Cardiac muscle cell (in vitro differentiated cells and primary cell): ENCODE results near the gene PRR30. TPM values are rescaled to one million over a fixed set of nuclear protein-coding genes. Genes with fewer than 3 reads are reported as not detected.

Experiments used
- DNase-seq, 2 donors: peaks; one replicate each; pipeline versions ENCODE4 v3.0.0 to v3.0.0-alpha.2; 2010 to 2017; ENCODE audit warnings: low read depth in 1 of 2, low spot score in 1 of 2
- H3K27ac ChIP-seq: fragments of 200-600 bp; sonication (generic); 2 replicates; pipeline ENCODE4 v1.5.1; 2016
- H3K27me3 ChIP-seq: fragments of 200-600 bp; sonication (generic); 2 replicates; pipeline ENCODE4 v1.6.0; 2016; ENCODE audit warnings: control low read depth
- H3K36me3 ChIP-seq: fragments of 200-600 bp; sonication (generic); 2 replicates; pipeline ENCODE4 v1.5.1; 2016; ENCODE audit warnings: control low read depth
- H3K4me1 ChIP-seq: fragments of 200-600 bp; sonication (generic); 2 replicates; pipeline ENCODE4 v1.8.1; 2017; ENCODE audit warnings: low read depth, mild to moderate bottlenecking, mixed run types
- H3K4me3 ChIP-seq: fragments of 200-600 bp; sonication (generic); 2 replicates; pipeline ENCODE4 v1.5.1; 2016; ENCODE audit warnings: mild to moderate bottlenecking
- H3K9me3 ChIP-seq: fragments of 200-600 bp; sonication (generic); 2 replicates; pipeline ENCODE4 v1.5.1; 2017; ENCODE audit warnings: low read depth, mild to moderate bottlenecking, control low read depth
- polyA plus RNA-seq: library from polyadenylated mRNA; unstranded; fragments of >200 nt; fragmentation: Nextera tagmentation; extraction: Ambion mirVana; gene quantifications from 2 replicates; pipeline ENCODE4 v1.2.1, GENCODE V29; 2016
- total RNA-seq: library from RNA; depleted of rRNA; stranded (reverse); fragments of >200 nt; gene quantifications from 2 replicates; pipeline ENCODE4 v1.2.3, GENCODE V29; 2016
- TF ChIP-seq, protein P1 (sequence below): IDR thresholded peaks from 2 replicates; pipeline ENCODE4 v1.5.1; 2012; ENCODE audit warnings: low read depth, mild to moderate bottlenecking, low read length

Gene PRR30
- total and polyA plus RNA-seq, 2 experiments from 2014 or later: not detected

DNA sequence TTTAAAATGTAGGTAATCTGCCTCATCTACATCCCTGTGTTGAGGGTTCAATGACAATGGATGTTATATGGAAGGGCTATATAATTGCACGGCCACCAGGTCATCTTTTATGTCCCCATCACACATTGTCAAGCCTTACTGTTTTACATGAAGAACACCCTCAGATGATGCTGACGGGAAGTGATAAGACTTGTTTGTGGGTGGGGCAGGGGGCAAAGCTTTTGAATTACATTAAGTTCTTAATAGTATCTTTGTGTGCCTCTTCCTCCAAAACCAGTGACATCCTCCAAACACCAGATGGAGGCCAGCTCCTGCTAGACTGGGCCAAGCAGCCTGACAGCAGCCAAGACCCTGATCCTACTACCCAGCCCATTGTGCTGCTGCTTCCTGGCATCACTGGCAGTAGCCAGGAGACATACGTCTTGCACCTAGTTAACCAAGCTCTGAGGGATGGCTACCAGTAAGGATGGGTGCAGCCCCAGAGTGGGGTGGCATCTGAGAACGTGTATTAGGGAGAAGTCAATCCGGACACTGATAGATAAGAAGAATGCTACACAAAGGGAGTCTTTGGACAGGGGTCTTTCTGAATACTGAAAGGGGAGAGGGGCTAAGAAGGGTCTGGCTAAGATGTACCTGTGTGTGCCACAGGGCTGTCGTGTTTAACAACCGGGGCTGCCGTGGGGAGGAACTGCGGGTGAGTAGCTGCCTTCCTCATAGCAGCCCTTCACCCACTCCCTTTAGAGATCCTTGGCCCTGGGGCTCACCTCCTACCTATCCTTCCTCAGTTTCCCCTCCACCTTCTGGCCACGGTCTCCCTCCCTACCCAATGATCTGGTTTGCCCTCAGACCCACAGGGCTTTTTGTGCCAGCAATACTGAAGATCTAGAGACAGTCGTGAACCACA is 10.3 kb downstream of the PRR30 start:
- H3K27me3 ChIP-seq: no peaks in the 10 kb centered on the region
- no peak overlapping the region for H3K27ac ChIP-seq
- no peak for DNase-seq
- peaks cover 4% of the 10 kb centered on the region for H3K36me3 ChIP-seq
- TF ChIP-seq, protein P1, sequence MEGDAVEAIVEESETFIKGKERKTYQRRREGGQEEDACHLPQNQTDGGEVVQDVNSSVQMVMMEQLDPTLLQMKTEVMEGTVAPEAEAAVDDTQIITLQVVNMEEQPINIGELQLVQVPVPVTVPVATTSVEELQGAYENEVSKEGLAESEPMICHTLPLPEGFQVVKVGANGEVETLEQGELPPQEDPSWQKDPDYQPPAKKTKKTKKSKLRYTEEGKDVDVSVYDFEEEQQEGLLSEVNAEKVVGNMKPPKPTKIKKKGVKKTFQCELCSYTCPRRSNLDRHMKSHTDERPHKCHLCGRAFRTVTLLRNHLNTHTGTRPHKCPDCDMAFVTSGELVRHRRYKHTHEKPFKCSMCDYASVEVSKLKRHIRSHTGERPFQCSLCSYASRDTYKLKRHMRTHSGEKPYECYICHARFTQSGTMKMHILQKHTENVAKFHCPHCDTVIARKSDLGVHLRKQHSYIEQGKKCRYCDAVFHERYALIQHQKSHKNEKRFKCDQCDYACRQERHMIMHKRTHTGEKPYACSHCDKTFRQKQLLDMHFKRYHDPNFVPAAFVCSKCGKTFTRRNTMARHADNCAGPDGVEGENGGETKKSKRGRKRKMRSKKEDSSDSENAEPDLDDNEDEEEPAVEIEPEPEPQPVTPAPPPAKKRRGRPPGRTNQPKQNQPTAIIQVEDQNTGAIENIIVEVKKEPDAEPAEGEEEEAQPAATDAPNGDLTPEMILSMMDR: no peak
- no peaks in the 10 kb centered on the region for H3K9me3 ChIP-seq
- H3K4me1 ChIP-seq: peaks cover 5% of the 10 kb centered on the region
- no peak overlapping the region for H3K4me3 ChIP-seq

DNA sequence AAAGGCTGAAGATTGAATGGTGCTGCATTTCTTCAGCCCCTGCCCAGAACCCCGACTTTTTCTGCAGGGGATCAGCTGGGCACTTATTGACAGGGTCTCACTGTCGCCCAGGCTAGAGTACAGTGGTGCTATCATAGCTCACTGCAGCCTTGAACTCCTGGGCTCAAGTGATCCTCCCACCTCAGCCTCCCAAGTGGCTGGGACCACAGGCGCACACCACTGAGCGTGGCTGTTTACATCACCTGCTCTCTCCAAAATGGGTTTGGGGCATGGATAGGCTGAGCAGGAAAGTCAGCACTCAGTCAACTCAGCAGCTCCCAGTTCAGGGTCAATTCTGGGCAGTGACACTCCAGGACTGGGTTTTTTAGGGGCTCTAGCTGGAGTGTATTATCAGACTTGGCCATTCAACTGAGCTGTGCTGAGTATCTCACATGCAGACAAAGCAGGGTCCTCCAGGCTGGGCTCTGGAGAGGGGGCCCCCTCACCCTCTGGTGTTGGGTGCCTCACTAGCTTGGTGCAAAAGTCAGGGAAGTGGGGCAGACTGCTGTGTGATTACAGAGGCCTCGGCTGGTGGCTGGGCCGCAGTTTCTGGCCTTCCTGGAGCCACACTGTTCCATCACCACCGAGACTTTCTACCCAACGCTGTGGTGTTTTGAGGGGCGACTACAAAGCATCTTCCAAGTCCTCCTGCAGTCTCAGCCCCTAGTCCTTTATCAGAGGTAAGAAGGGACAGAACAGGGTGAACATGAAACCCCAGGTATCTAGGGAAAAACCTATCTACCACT is 11.1 kb downstream of the PRR30 start:
- H3K4me3 ChIP-seq: no peak overlapping the region
- H3K4me1 ChIP-seq: peaks cover under 1% of the 10 kb centered on the region
- DNase-seq: no peak
- peaks cover 4% of the 10 kb centered on the region for H3K27me3 ChIP-seq
- TF ChIP-seq, protein P1: no peak
- H3K9me3 ChIP-seq: no peaks in the 10 kb centered on the region
- peaks cover 4% of the 10 kb centered on the region for H3K36me3 ChIP-seq
- H3K27ac ChIP-seq: no peak overlapping the region

DNA sequence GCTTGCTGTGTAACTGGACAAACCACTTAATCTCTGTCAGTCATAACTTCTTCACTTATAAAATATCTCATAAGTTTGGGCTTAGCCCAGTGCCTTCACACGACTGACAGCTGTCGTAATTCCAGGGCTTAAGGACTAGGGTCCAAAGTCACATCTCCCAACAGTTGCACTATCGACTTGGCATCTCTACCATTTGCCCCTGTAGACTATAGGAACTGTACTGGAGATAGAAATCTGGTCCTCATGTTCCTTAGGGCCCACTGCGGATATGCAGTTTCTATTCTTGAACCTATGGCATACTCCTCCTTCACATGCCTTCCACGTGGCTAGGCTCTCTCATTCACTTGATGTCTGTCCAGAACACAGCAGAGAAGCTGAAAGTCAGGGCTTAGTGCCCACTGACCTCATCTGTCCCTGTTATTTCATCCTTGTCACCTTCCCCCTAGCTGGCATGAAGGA is 12.9 kb downstream of the PRR30 start:
- H3K27me3 ChIP-seq: peaks cover 22% of the 10 kb centered on the region
- DNase-seq: no peak
- no peaks in the 10 kb centered on the region for H3K4me1 ChIP-seq
- no peak overlapping the region for H3K27ac ChIP-seq
- H3K9me3 ChIP-seq: no peaks in the 10 kb centered on the region
- H3K36me3 ChIP-seq: peaks cover 4% of the 10 kb centered on the region
- no peak overlapping the region for H3K4me3 ChIP-seq
- TF ChIP-seq, protein P1: no peak

DNA sequence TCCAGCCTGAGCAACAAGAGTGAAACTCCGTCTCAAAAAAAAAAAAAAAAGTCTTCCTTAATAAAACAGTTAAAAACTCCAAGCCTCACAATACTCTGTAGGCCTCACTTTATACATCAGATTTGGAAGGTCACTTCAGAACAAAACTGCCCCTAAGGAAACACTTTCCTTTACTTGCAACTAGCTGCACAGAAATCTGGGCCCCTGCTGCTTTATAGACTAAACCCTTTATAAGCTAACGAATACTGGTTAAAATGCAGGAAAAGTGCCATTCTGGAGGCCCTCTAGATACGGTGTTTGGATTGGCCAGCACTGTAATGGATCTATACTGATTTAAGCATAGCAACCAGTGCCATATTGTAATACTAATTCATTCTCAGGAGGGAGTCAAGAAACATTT is 14.1 kb downstream of the PRR30 start:
- peaks cover 34% of the 10 kb centered on the region for H3K27me3 ChIP-seq
- H3K9me3 ChIP-seq: no peaks in the 10 kb centered on the region
- H3K36me3 ChIP-seq: no peaks in the 10 kb centered on the region
- H3K4me1 ChIP-seq: no peaks in the 10 kb centered on the region
- TF ChIP-seq, protein P1: no peak
- no peak overlapping the region for H3K27ac ChIP-seq
- no peak for DNase-seq
- no peak overlapping the region for H3K4me3 ChIP-seq

DNA sequence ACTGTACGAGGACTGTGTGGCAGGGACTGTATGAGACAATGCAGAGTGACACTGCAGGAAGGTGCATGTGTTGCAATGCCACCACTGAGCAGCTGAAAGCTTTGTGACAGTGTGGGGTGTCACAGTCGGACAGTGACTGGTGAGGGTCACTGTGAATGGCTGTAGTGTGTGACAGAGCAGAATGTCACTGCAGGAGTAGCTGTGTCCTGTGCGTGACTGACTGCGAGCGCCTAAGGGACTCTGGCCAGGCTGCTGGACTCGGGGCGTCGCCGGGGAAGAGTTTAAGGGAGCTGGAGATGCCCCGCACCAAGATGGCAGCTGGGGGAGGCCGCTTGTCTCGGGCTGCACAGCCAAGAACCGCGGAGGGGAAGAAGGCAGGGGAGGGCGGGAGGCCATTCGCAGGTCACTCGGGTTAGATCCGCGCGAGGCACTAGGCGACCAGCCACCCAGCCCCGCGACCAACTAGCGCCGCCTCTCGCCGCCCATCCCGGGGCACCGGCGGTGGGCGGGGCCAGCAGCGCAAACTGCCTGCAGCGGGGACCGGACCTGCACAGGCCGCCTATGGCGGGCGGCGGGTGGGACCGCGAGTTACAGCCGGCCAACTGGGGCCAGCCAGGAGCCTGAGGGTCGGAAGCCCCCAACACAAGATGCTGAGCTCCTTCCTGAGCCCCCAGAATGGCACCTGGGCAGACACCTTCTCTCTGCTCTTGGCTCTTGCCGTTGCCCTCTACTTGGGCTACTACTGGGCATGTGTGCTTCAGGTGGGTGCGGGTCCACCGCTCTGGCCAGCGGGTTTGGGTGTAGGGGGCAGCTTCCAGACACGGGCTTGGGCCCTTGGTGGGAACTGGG is 15.7 kb downstream of the PRR30 start, which contains the start of gene ABHD1:
Gene ABHD1, plus strand, starts transcription at position 514 of the 849 bp plus-strand sequence. Its CDS starts 134 bp downstream, at position 648.
- TF ChIP-seq, protein P1: no peak
- Histone ChIP-seq H3K4me1 (no peaks in the 10 kb centered on the region), H3K9me3 (no peaks in the 10 kb centered on the region), H3K27ac (no peak within 1 kb of the TSS), H3K4me3 (peak within 1 kb of the TSS; percentile 58), H3K27me3 (peaks cover 49% of the 10 kb centered on the region), H3K36me3 (no peaks in the 10 kb centered on the region)
- peak; percentile 22 to 66 for DNase-seq
